ENCODE measurements around the gene CDC42BPG.

The CDC42BPG gene

DNA sequence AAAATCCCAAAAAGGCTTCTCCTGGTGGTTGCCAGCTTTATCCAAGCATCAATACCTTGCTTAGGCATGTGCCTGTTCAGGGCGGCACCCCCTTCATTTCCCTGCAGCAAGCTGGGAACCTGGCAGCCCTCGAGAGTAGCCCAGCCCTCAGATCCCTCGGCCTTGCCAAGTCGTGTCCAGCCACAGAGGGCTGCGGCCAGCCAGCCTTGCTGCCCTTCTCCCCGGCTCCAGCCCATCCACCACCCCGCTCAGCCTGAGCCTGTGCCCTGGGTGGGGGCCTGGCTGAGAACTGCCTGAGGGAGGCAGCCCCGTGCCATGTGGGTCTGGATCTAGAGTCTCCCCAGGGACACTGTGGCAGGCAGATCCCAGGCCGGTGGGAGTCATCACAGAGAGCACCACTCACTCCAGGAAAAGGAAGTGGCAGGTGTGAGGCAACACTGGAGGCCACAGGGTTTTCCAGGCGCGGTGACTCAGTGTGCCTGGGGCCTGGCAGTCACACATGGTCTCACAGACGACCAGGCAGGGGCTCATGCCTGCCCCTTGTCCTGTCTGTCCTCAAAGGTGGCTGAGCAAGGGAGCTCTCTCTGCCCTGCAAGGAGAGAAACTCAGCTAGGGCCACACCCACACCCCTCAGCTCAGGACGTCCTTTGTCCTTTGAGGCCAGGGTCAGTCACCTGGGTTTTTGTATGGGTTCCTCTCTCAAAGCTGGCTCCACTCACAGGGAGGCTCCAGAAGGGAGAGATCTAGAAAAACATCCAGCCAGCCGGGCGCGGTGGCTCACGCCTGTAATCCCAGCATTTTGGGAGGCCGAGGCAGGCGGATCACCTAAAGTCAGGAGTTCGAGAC, 12.2 kb upstream of the CDC42BPG start:
- TF ChIP-seq, protein P1, sequence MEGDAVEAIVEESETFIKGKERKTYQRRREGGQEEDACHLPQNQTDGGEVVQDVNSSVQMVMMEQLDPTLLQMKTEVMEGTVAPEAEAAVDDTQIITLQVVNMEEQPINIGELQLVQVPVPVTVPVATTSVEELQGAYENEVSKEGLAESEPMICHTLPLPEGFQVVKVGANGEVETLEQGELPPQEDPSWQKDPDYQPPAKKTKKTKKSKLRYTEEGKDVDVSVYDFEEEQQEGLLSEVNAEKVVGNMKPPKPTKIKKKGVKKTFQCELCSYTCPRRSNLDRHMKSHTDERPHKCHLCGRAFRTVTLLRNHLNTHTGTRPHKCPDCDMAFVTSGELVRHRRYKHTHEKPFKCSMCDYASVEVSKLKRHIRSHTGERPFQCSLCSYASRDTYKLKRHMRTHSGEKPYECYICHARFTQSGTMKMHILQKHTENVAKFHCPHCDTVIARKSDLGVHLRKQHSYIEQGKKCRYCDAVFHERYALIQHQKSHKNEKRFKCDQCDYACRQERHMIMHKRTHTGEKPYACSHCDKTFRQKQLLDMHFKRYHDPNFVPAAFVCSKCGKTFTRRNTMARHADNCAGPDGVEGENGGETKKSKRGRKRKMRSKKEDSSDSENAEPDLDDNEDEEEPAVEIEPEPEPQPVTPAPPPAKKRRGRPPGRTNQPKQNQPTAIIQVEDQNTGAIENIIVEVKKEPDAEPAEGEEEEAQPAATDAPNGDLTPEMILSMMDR (IDR thresholded peaks at IDR 0.05; ENCODE audit: low read length, missing control alignments) = no peak
- peak; percentile 75 for DNase-seq (ENCODE audit: low read depth)
- no peak overlapping the region for H3K4me3 ChIP-seq (replicated peaks; ENCODE audit: low read depth, low read length)

DNA sequence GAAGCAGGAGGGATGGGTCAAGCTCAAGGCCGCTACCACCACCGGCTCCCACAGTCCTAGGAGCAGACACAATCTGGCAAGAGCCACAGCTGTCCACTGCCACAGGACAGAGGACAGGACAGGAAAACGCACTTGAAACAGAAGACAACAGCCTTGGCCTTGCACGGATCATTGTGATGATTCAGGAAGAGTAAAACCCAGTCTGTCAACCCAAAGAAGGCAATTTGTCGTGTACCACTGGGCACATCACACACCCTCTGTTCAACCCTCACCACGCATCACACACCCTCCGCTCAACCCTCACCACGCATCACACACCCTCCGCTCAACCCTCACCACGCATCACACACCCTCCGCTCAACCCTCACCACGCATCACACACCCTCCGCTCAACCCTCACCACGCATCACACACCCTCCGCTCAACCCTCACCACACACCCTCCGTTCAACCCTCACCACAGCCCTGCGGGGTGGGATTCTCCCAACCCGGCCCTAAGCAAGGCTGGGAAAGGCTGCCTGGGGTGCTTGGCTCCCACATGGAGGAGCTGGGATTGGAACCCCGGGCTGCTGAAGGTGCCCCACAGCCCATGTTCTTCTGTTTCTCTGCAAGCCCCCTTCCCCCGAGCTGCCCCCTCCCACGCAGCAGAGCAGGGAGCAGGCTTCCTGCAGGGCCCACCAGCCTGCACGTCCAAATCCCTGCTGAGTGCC, 11.3 kb upstream of the CDC42BPG start:
- DNase-seq (ENCODE audit: low read depth) = no peak
- H3K4me3 ChIP-seq (replicated peaks; ENCODE audit: low read depth, low read length) = no peak overlapping the region
- TF ChIP-seq, protein P1 (IDR thresholded peaks at IDR 0.05; ENCODE audit: low read length, missing control alignments) = no peak

DNA sequence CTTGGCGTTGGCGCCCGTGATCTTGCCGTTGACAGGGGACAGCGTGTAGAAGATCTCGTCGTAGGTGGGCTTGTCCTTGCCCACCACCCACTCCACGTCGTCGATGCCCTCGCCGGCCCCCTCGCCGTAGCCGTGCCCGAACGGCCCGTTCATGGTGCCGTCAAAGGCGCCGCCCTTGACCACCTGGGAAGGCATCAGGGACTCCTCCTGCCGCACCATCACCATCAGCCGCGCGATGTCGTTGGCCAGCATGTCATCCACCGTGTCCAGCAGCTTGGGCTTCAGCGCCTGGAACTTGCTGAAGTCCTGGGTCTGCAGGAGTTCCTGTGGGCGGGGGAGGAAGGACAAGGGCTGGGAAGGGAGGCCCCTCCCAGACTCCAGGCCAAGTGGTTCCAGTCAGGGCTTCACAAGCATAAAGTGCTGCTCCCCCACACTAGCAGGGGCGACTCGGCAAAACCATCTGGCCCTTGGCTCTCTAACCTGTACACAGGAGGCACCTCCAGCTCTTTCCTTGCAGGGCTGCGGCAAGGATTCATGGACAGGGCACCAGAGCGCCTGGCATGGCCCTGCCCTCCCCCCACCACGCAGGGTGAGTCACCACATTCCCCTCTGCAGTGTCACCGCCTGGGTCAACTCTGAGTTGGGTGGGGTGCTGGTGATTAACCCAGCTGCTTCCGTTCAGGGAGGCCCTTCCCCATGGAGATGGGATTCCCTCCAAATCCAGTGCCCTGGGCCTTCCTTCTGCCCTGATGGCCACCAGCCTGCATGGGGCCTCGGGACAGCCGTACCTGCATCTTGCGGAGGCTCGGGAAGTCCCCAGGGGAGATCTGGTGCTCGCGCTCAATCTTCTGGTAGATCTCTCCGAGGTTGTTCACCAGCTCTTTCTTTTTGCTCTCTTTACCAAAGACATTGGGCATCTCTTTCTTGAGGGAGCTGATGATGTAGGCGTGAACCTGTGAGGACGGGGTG, 10.4 kb upstream of the CDC42BPG start:
- TF ChIP-seq, protein P1 (IDR thresholded peaks at IDR 0.05; ENCODE audit: low read length, missing control alignments) = no peak
- peak; percentile 88 for DNase-seq (ENCODE audit: low read depth)
- H3K4me3 ChIP-seq (replicated peaks; ENCODE audit: low read depth, low read length) = no peak overlapping the region

DNA sequence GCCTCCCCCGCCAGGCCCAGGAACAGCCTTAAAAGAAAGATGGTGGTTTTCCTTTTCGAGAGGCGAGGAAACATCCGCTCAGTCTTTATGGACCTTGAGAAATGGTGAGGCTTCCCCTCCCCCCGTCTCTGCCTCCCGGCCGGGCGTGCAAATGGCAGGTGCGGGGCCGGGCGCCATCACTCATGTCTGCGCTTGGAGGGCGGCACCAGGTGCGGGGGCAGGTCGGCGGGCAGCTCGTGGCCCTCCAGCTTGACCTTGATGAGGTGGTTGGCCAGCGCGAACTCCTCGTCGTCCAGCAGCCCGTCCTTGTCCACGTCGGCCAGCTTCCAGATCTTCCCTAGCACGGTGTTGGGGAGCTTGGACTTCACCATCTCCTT, 9.7 kb upstream of the CDC42BPG start:
- TF ChIP-seq, protein P1 (IDR thresholded peaks at IDR 0.05; ENCODE audit: low read length, missing control alignments) = no peak
- no peak overlapping the region for H3K4me3 ChIP-seq (replicated peaks; ENCODE audit: low read depth, low read length)
- DNase-seq (ENCODE audit: low read depth) = no peak

DNA sequence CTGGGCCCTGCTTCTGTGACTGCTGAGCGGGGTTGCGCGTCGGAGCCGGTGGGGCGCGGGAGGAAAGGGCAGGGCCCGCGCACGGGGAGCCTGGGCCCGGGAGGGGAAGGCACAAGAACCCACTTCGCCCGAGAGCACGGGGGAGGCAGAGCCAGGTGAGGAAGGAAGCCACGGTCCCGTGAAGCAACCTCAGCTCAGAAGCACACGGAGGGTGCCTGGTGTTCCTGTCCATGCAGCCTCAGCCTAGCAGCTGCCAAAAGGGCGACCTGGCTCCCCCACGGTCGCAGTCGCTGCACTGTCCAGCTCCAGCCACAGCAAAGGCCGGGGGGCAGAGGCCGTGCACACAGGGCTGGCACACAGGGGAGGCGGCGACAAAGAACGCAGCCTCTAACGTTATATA, 9.3 kb upstream of the CDC42BPG start:
- DNase-seq (ENCODE audit: low read depth) = no peak
- H3K4me3 ChIP-seq (replicated peaks; ENCODE audit: low read depth, low read length) = no peak overlapping the region
- TF ChIP-seq, protein P1 (IDR thresholded peaks at IDR 0.05; ENCODE audit: low read length, missing control alignments) = no peak

DNA sequence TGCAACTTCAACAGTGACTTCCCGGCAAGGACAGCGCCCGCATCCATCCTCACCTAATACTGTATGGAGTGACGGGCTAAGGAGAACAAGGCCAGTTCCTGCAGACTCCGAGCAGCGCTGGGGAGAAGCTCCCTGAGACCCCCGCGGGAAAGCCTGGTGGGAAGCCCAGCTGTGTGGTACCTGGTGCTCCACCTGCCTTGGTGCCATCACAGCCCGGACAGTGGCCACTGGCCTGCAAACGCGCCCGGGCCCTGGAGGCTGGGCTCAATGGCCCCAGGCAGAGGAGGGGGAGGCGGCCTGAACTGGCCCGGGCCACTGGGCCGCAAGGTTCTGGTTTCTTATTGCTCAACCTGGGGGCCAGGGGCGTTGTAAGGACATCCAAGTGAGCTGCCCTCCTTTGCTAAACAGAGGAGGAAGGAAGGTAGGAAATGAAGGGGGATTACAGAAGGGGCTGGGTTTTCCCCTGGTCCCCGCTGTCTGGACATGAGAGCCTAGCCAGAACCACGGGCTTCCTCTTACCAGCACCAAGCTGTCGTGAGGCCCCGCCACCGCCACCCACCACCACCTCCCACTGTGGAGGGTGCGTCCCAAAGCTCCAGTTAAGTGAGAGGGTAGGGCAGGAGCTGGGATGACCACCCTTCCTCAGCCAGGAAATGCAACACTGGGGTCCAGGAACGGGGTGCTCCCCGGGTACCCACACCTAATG, 8.5 kb upstream of the CDC42BPG start:
- no peak overlapping the region for H3K4me3 ChIP-seq (replicated peaks; ENCODE audit: low read depth, low read length)
- TF ChIP-seq, protein P1 (IDR thresholded peaks at IDR 0.05; ENCODE audit: low read length, missing control alignments) = no peak
- DNase-seq (ENCODE audit: low read depth) = no peak
